HG02840 (cell line): ENCODE results near the gene TWIST1.

ENCODE experiments used
- ATAC-seq: cut with Tn5 transposase; IDR thresholded peaks from one replicate; pipeline ENCODE4 v1.9.1; 2021; ENCODE audit warnings: mild to moderate bottlenecking, moderate library complexity, moderate number of reproducible peaks; ENCODE audit not compliant: unreplicated experiment, low FRiP score

TWIST1 gene

DNA sequence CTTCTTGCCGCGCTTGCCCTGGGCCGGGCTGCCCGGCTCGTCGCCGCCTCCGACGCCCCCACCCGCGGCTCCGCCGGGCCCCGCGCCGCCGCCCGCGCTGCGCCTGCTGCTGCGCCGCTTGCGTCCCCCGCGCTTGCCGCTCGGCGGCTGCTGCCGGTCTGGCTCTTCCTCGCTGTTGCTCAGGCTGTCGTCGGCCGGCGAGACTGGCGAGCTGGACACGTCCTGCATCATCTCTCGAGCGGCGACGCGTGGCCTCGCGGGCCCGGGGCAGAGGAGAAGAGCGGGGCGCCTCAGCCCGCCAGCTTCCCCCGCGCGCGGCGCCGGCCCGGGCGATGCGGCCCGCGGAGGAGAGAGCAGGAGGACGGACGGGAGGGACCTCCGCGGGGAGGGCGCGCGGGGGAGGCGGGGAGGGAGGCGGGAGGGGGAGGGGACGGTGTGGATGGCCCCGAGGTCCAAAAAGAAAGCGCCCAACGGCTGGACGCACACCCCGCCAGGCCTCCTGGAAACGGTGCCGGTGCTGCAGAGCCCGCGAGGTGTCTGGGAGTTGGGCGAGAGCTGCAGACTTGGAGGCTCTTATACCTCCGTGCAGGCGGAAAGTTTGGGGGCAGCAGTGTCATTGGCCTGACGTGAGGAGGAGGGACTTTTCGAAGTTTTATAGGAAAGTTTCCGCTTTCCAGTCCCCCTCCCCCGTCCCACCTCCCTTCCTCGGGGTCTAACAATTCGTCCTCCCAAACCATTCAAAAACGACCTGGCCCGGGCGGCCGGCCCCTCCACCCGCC is at the start of gene TWIST1:
TSS of gene TWIST1 (minus strand) at position 546 of the 779 bp plus-strand sequence. CDS start at position 231, 315 bp downstream.
- no peak for ATAC-seq

DNA sequence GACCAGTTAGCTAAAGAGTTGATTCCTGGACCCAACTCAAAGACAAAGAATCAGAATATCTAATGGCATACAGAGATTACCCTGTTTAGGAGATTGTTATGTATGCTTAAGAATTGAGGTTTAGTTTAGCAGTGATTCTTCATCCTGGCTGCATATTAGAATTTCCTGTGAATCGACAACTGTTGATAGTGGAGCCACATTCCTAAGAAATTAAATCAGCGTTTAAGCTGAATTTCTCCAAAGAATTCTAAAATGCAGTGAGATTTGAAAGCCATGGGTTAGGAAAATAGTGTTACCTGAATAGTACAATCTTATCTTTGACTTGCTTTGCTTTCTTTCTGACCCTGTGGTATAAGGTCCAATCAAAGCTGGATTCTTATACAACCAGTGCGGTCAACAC is 44.2 kb upstream of the TWIST1 start:
- no peak for ATAC-seq

DNA sequence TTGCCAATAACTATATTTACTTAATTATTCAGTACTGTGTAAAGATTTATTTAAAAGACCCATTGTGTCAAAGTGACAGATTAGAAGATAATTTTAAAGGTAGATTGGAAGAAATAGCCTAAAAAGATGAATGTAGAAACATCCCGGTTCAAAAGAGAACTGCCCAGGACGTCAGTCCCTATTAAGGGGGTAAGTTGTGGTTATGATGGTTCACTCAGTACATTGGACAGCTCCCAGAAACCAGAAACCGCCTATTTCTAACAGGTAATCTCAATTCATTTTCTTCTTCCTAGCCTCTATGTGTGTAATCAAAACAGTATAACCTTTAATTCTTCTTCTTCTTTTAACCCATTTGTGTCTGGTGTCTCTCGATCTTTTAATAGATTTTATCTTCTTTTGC is 29.3 kb upstream of the TWIST1 start:
- ATAC-seq: no peak

DNA sequence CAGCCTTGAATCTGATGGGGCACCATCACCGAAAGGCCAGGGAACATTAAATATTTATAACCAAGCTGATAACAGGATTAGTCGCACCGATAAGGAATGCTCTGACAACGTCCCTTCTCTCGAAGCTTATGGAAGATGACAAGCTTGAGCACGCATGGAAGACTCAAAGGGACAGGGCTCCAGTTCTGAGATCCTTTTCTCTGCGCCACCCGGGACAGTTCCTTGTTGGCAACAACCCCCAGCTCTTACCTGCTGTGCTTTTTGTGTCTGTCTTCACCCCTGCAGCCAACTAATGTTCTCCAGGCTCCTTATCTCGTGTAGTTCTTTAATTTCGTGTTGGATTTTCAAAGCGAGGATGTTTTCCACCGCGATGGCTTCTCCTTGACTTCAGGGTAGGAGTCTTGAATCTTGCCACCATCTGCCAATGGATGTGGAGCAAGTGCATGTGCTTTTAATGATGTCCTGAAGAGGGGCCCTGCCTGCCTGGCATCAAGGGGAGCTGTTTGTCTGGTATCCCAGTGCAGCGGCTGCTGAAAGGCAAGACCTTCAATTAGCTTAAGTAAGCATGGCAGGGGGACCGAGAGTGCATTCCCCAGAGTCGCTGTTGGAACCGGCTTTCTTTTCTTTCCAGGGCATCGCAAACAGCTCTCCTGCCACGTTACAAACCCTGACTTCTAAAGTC is 28.1 kb upstream of the TWIST1 start:
- no peak for ATAC-seq

DNA sequence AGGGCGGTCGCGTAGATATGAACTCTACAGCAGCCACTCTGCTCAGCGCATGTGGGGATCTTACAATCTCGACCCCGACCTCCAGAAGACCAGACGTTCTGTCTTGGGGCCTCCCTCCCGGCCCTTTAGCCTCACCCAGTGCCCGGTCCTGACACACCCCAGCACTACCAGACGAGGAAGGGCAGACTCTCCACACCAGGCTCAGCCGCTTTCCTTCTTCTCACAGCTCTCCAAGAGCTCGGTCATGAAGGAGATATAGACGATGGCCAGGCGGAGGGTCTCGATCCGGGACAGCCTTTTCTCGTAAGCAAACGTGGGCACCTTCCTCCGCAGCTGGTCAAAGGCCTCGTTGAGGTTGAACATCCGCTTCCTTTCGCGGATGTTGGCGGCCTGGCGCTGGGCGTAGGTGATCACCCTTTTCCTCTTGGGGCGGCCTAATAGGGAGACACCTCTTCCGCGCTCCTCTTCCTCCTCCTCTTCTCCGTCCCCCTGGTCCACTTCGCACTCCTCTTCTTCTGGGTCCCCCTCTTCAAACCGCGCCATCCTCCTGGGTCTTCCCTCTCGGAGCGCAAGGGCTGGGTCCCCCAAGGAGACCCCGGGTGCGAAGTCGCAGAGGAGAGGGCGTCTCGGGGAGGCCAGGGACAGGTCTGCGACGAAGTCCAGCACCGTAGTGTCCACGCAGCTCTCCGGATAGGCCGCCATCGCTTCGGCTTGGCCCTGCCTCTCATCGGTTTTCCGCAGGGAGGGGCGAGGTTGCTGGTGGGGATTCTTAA is 27.4 kb upstream of the TWIST1 start, which contains the start of gene FERD3L:
TSS of gene FERD3L (minus strand) at position 761 of the 773 bp plus-strand sequence. CDS start at position 702, 59 bp downstream.
- ATAC-seq: no peak

DNA sequence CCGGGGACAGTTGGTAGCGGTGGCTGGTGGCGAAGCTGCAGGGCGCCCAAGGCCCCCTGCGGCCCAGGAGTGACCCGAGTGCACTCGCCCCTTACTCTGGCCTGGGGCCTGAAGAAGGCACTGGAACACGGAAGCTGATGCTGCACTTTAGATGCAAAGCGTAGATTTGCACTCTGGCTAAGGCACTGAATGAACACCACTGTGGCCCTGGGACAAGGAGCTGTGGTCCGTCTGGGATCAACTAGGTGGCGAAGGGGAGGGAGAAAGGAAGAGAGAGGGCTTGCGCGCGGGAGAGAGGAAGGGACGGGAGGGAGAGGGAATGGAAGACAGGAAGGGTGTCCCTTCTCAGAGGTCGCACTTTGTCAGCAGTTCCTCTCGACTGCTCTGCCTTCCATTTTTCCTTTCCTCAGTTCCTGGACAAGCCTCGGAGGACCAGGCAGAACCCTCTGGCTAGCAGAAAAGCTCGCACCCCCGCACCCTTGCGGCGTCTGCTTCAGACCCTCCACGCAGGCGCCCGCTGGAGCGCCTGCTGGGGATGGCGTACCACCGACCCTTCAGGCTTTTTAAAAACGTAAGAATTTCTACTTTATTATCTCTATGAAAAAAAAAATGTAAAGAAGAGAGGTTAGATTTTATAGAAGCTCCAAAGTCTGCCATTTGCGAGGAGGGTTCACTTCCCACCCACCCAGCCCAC is 26.6 kb upstream of the TWIST1 start:
- no peak for ATAC-seq

DNA sequence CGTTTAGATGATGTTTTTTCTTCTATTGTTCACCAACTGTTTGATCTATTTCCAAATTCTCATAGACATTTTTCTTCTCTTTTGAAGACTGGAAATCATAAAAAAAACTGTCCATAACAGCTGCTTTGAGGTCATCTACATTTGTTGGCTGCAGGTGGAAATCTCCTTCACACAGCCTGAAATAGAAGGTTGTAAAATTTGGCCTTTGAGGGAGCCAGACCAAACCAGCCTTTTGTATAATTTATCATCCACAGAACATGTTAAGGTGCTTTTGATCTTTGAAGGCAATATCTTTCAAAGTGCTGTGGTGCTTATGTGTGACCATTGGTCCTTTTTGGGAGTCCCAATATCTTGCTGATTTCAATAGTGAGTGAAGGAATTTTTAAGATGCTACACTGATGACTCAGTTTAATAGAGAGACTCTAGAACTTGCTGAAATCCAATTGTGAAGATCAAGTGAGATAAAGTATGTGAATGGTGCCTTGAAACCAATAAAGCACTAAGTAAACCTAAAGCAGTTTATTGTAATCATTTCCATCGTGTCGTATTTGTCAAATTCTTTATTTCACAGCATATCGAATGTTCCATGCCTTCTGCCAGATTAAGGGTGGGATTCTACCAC is 22.4 kb upstream of the TWIST1 start:
- ATAC-seq: no peak

DNA sequence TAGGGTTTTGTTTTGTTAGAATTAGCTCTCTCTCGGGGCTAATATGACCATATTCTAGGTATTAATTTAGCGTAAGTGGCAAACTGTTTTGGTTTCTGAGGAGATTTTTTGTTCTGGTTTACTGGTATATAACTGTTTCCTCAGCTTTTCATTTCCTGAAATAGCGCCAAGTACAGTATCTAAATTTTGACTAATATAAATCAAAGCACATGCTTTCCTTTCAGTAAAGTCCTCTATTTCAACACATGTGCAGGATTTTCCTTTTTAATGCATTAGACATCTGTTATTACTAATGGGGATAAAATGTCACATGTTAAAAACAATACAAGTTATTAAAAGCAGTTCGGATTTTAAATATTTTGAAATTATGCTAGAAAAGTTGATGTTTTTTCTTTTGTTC is 16.4 kb upstream of the TWIST1 start:
- no peak for ATAC-seq

DNA sequence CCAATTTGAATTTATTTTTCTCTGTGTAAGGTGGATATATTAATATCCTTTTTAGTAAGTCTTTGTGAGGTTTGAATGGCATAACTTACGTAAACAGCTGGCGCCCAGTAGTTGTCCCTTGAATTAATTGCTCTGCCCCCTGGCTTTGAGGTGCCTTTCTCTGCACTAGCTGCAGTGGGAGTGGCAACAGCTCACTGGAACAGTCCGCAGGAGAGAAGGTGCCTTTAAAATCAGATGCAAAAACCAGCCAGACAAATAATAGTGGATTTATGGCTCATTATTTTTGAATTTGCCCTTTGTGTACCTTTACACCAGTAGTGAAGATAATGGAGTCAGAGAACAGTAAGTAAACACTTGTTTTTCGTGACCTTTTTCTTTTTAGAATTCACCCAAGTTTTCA is 16.0 kb upstream of the TWIST1 start:
- ATAC-seq: no peak

DNA sequence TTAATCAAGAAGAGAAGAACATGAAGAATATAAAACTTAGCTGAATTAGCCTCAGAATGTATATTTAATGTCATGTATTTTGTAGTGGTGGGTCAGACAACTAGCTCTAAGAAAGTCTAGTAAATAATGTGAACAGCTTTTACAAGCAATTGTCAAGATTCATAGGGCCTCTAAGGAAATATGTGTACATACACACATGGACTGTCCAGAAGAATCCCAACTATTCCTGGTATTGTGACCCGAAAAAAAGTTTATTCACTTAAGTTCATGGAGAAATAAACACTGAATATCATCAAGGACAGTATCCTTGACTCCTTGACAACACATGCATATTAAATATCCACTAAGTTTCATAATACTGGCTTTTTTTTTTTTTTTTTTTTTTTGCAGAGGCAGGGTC is 11.4 kb upstream of the TWIST1 start:
- ATAC-seq: no peak

DNA sequence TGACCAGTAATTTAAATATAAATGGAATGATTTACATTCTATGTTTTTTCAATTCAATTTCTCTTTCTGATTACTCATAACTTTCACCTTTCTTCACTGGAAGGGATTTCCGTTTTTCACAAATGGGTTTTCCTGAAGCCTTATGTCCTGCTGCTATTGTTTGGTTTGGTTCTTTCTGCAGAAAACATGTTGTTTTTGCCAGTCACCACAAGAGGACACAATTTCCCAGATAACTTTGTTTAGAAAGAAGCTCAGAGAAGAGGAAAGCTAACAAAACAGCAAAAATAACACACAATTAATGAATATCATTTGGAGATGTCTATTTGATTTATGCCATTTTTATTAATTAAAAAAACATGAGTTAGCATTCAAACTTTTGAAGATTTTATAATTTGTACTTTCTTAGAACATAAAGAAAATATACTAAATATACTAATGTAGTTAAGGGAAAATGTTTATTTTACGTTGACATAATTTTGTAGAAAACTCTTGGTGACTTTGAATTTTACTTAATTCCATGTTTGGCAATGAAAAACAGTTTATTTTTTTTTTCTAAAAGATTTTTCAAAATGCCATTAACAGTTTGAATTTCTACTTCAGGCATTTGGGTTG is 4.6 kb upstream of the TWIST1 start:
- no peak for ATAC-seq

DNA sequence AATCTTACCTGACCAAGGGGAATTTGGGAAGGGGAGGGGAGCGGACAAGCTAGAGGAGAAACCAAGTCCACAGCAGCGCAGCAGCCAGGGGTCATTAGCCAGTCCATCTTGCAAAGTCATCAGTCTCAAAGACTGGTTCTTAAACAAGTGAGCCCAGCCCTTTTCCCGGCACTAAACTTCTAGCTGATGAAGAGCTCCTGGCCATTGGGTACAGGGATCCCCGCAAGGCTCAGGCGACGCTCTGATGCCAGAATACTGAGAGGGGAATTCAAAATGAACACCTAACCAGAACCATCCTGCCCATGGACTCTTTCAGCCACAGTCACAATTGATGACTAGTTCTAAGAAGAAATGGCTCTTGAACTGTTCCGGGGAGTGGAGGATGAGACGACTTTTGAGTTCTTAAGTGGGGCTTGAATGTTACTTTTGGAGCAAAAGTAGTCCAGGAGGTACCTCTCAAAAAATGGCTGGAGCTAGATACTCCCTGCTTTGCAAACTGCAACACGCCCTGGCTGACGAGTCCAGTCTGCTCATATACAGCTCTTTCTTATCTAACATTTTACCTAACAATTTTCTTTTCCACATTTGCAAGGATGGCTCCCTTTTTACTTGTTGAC is 2.5 kb upstream of the TWIST1 start:
- ATAC-seq: no peak

DNA sequence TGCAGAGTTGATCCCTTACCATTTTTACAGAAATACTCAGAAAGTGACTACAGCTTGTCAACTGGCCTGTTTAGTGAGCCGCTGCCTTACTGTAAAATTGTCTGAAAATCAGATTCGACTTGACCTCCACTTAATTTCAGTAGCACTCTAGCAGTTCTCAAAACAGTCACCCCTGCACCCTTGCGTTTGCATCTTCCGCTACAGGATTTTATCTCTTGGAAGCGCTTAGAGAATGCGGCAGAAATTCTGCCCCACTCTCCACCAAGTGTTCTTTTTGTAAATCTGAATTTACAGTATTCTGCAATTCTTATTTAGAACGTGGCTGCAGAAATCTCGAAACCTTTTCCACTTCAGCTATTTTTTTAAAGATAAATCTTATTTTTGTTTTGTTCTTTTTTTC is 1.9 kb upstream of the TWIST1 start:
- no peak for ATAC-seq

DNA sequence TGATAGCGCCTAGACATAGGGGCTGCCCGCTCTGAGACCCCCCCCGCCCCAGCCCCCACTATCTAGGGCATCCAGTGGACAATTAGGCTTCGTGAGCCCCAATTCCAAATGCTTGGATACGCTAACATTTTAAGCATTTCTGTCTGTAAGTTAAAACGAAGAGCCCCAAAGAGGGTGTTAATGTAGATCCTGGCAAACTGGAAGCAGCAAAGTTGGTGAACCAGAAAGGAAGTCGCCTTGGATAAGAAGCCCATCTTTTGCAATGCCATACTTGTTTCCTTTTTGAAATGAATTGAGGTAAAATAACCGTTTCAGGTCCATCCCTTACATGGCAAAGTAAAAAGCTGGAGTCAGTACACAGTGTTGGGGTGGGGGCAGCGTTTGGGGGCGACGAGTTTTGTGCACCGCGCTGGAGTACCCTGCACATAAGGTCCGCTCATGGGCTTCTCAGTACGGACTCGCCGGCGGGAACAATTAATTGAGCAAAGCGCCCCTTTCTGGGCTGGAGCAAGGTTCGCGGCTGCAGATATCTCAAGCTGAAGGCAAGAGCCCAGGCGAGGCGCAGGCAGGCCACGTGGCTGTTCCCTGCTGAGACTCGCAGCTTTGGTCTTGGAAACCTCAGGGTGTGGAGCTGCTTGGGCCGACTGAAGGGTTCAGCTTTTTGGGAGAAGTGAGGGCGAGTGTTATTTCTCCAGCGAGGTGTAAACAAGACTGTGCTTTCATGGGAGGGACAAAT is 1.4 kb upstream of the TWIST1 start:
- ATAC-seq: no peak

DNA sequence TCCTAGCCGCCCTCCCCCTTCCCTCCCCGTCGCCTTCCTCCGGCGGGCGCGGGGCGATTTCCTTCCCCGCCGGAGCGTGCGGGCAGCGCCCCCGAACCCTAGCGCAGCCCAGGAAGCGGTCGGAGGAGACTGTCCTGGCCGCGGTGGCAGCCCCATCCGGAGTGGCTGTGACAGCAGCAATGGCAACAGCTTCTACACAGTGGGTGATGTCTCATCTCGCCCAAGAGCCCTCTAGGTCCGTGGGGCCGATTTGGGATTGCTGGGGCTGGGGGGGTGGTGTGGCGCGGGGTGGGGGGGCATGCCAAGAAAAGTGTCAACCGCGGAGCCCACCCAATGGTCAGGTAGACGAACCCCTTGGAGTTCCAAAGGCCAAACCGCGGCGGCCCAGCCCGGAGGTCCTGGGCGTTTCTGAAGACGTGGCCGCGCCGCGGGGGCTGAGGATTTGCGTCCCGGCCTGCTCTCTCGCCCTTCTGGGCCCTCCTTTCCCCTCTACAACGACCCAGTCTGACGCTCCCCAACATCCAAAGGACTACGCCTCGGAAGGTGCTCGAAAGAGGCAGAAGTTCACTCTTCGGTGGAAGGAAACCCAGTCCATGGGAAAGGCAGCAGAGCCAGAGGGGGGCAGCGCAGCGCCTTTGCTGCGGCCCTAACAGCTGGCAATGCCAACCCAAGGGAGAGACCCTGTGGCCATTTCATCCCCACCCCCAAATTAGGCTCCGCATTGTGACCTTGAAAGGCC is 603 bp upstream of the TWIST1 start:
- ATAC-seq: no peak

DNA sequence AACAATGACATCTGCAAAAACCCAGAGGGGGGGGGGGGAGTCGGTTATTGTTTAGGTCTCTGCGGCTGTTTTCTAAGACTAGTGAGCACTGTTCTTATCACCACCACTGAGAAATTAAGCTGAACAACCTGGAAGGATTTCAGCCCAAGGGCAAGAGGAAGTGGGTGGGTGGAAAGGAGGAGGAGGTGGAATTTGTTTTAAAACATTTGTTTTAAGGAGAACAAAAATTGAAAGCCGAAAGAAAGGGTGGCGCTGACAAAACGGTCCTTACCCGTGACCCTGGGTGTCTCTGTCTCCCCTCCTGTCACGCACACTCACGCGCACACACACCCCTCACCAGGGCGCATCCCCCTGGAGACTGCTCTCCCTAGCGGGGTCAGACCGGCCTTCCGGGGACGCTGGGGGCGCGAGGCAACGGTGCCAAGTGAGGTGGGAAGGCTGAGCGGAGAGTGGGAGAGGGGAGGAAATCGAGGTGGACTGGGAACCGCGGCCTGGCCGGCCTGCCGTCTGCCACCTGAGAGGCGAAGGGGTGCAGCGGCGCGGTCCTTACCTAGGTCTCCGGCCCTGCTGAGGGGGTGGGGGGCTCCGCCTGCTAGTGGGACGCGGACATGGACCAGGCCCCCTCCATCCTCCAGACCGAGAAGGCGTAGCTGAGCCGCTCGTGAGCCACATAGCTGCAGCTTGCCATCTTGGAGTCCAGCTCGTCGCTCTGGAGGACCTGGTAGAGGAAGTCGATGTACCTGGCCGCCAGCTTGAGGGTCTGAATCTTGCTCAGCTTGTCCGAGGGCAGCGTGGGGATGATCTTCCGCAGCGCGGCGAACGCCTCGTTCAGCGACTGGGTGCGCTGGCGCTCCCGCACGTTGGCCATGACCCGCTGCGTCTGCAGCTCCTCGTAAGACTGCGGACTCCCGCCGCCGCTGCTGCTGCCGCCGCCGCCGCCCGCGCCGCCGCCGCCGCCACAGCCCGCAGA is 1.0 kb downstream of the TWIST1 start:
- no peak for ATAC-seq

DNA sequence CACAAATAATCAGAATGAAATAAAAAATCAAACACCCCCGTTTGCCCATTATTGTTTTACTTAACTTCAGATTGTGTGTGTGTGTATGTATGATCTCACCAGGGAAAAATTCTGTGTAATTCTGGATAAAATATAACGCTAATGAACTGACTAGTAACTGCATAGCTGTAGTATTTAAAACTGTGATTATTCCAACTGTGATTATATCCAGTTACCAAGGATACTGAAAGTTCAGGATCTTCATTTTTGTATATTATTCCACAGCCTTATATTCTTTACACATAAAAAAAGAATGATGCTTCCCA is 2.9 kb downstream of the TWIST1 start:
- no peak for ATAC-seq
